Measurements from ENCODE around the gene REM2. TPM values are rescaled to one million over a fixed set of nuclear protein-coding genes. Genes with fewer than 3 reads are reported as not detected.

REM2 gene
- total RNA-seq, 1 experiment from 2014 or later: 1.2 TPM

DNA sequence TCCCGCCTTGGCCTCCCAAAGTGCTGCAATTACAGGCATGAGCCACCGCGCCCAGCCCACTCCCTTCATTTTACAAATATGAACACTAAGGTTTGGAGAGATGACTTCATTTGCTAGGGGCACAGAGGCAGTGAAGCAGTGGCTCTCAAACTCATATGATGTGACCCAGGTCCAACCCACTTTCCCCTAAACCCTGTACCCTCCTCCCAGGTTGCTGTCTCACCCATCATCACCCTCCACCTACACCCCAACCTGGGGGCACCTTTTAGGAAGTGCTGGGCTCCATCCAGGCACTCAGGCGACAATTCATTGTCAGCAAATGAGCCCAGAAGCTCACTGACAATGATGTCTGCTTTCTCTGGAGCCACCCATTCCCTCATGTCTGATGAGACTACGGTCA lies 40.7 kb downstream of the REM2 start:
- H3K14ac ChIP-seq (ENCODE audit: insufficient read depth, low read length): no peak overlapping the region
- no peak overlapping the region for H2AFZ ChIP-seq (ENCODE audit: low read length)
- no peak overlapping the region for H4K5ac ChIP-seq (ENCODE audit: insufficient read length, low read depth, low read length)
- Mint-ChIP-seq H3K9me3 (peaks cover 0 to 3% of the 10 kb centered on the region in 2 experiments; a peak in 1 of 5 replicates), H3K27ac (no peak overlapping the region), H3K27me3 (ENCODE audit: low read depth) (no peaks in the 10 kb centered on the region; the same call in 1 of the 2 replicates), H3K36me3 (ENCODE audit: insufficient read depth in 1 of 3, low read depth in 3 of 3) (peaks cover 57 to 72% (median 71%) of the 10 kb centered on the region in 3 experiments), H3K4me1 (peaks cover 16 to 20% of the 10 kb centered on the region in 2 experiments), H3K4me3 (no peak overlapping the region)
- H3K27ac ChIP-seq (ENCODE audit: insufficient read length, low read depth, low read length): no peak overlapping the region
- no peaks in the 10 kb centered on the region for H3K27me3 ChIP-seq (ENCODE audit: insufficient read depth, low read length)
- H3K18ac ChIP-seq (ENCODE audit: insufficient read length, low read depth, low read length): no peak overlapping the region
- no peak overlapping the region for H2BK20ac ChIP-seq (ENCODE audit: low read depth, low read length, poor library complexity, severe bottlenecking)
- H4K20me1 ChIP-seq (ENCODE audit: control insufficient read depth, insufficient read depth, insufficient read length): no peaks in the 10 kb centered on the region
- H3T11ph ChIP-seq (ENCODE audit: low read length): no peak overlapping the region
- peaks cover 3% of the 10 kb centered on the region for H3K4me1 ChIP-seq (ENCODE audit: insufficient read depth, low read length)
- no peak overlapping the region for H3K23ac ChIP-seq (ENCODE audit: insufficient read length, low read depth, low read length)
- no peak overlapping the region for H2BK120ac ChIP-seq (ENCODE audit: low read depth, low read length, poor library complexity, severe bottlenecking)
- no peak overlapping the region for H2BK5ac ChIP-seq (ENCODE audit: insufficient read length, low read length)
- DNase-seq: no peak
- H2BK15ac ChIP-seq (ENCODE audit: low read depth, low read length): no peak overlapping the region
- H3K4me2 ChIP-seq (ENCODE audit: insufficient read depth, insufficient read length, low read length): no peak overlapping the region
- no peak overlapping the region for H2BK12ac ChIP-seq (ENCODE audit: insufficient read length, low read depth, low read length)
- no peak overlapping the region for H3K9ac ChIP-seq (ENCODE audit: extremely low read depth, insufficient read length, low read length)
- WGBS (ENCODE audit: extremely low coverage, insufficient read length, low lambda C conversion rate): no CpG with 5 or more reads among the region's 5 CpGs
- H3K9me3 ChIP-seq (ENCODE audit: control insufficient read depth, low read depth, low read length): no peaks in the 10 kb centered on the region
- no peaks in the 10 kb centered on the region for H3K79me1 ChIP-seq (ENCODE audit: insufficient read depth, low read depth, low read length, poor library complexity, severe bottlenecking)
- no peak overlapping the region for H4K8ac ChIP-seq (replicated peaks; ENCODE audit: insufficient read length, low read depth, low read length)
- TF ChIP-seq CTCF (conservative IDR thresholded peaks at IDR 0.05): no peak
- no peak overlapping the region for H2AK5ac ChIP-seq (ENCODE audit: insufficient read length, low read length)
- H3K23me2 ChIP-seq (ENCODE audit: insufficient read length, low read depth, low read length, poor library complexity, severe bottlenecking): peaks cover 11% of the 10 kb centered on the region
- H3K79me2 ChIP-seq (ENCODE audit: insufficient read depth, low read length): peaks cover 5% of the 10 kb centered on the region
- H3K4ac ChIP-seq (ENCODE audit: low read depth, low read length): no peak overlapping the region
- no peak overlapping the region for H4K91ac ChIP-seq (ENCODE audit: insufficient read length, low read depth, low read length)
- H3K56ac ChIP-seq (ENCODE audit: insufficient read length, low read depth, low read length): no peak overlapping the region
